COR-L47 (cell line): Measurements from ENCODE around the gene PKNOX2.

Experiments used
- DNase-seq: peaks from one replicate; lab custom pipeline; 2025; lab: John Stamatoyannopoulos, UW

Gene PKNOX2

GRCh38 chr11:125286486-125286885, 121.9 kb downstream of the PKNOX2 start:
- no peak for DNase-seq

DNA sequence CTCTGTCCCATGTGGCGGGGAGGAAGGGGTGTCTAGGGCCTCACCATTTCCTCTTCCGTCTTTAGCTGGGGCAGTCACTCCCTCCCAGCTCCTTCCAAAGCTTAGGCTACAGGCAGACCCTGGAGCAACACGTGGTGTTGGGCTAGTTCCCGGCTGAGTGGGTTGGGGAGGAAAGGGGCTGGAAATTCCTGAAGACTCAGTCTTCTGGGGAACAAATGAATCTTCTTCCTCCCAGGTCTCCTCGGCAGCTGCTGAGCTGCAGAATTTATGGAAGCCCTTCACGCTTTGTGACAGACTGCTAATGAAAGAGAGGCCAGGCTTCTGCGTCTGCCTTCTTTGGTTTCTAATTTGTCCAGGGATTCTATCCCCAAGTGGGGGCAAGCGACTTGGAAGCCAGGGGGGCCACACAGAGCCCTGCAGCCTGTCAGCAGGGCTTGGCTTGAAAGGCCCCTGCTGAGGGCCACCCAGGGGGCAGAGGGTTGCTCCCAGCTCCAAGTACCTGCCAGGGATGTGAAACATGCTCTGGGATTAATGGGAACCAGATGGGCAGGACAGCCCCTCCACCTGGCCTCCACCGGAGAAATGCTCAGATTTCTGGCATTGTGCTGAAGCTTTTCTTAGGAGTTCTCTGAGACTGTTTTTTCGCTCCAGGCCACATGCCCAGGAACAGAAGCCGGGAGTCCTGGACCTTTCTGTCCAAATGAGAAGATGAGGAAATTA, 123.1 kb downstream of the PKNOX2 start:
- DNase-seq: no peak

DNA sequence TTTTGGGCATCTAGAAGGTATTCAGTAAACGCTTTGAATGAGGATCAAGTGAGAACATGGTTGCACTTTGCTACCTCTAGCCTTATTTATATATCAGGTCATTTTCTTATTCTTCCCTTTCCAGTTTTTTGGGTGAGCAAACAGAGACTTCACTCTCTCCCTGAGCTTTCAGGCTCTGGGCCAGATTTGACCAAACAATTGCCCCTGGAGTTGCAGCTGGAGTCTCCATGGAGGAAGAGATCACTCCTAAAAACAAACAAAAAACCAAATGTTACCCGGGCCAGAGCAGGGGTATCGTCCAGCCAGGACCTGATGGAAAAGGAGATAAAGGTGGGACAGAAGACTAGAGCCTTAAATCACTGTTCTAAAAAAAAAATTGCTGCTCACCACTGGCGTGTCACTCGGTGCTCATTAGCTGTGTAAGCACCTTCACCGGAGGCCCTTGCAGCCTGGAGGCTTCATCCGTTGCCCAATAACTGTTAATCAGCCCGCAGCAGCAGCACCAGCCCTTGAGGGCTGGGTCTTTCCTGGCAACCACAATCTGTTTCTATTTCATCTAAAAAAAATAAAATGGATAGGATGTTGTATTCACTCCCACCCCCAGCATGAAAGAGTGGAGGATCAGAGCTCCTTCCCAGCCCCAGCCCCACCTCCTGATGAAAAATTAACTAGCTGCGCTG, 125.0 kb downstream of the PKNOX2 start:
- peak; percentile 22 for DNase-seq

DNA sequence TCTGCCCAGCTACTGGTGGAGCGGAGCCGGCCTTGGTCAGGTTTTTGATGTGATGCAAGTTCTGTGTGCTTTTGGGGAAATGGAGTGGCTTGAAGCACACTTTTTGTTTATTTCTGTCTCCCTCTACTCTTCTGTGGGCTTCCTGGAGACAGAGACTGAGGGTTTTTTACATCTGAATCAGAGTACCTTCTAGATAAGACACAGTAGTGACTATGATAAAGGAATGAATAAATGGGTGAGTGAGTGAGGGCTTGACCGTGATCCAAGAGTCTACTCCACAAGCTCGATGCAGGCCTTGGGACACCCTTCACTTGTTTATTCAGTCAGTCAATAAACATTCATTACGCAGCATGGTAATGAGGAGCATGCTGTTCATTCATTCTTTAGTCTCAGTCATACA, 125.7 kb downstream of the PKNOX2 start:
- DNase-seq: no peak

DNA sequence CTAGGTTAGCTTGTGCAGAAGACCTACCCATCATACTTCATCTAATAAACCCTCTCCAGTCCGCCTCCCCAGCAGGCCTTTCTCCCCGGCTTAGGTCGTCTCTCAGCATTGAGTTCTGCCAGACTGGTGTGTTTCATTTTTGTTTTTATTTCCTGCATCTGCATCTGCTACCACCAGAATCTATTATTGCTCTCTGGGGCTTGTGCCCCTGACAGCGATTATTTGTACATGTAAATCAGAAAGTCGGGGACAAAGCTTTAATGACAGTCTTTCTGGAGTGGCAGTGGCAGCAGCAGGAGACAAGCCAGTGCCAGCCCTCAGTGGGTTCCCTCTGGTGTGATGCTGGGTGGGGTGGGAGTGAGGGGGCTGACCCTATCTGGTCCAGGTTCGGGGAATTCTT, 127.5 kb downstream of the PKNOX2 start:
- peak; percentile 34 for DNase-seq

GRCh38 chr11:125293596-125293995, 129.0 kb downstream of the PKNOX2 start:
- no peak for DNase-seq

- DNase-seq: no peak
Measured at GRCh38 chr11:125295931-125296330, 131.4 kb downstream of the PKNOX2 start.

DNA sequence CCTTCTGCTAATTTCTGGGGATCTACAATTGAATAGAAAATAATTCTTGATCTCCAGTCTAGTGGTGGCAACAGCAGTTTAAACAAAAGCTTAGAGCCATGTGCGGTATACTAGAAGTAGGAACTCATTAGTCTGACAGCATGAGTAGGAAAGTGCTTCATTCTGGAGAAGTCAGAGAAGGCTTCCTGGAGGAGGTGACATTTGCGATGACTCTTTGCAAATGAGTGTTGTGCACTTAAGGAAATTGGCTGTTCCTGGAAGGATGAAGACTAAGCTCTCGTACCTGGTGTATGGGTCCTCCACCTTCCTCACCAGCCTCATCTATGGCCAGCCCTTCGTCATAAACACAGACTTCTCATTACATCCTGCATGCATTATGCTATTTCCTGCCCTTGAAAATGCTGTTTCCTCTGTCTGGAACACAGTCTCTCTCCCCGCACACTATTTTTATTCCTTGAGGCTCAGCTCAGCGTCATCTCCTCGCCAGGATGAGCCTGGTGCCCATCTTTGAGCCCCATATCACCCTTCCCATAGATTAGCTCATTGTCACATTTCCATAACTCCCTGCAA, 132.9 kb downstream of the PKNOX2 start:
- DNase-seq: no peak

DNA sequence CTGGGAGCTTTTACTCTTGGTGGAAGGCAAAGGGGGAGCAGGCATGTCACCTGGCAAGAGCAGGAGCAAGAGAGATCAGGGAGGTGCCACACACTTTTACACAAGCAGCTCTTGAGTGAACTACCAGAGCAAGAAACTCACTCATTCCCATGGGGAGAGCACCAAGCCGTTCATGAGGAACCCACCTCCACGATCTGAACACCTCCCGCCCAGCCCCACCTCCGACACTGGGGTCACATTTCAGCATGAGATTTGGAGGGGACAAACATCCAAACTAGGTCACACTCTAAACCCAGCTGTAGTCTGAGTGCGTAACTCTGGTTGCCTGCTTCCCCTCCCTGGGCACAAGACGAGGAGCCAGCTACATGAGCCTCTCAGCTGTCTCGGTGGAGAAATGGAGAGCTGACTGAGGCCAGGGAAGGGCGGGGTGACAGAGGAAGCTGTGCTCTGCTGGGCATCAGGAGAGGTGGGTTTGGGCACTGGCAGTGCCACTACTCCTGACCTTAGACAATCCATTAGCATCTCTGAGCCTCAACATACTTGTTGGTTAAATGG, 134.6 kb downstream of the PKNOX2 start:
- DNase-seq: no peak

DNA sequence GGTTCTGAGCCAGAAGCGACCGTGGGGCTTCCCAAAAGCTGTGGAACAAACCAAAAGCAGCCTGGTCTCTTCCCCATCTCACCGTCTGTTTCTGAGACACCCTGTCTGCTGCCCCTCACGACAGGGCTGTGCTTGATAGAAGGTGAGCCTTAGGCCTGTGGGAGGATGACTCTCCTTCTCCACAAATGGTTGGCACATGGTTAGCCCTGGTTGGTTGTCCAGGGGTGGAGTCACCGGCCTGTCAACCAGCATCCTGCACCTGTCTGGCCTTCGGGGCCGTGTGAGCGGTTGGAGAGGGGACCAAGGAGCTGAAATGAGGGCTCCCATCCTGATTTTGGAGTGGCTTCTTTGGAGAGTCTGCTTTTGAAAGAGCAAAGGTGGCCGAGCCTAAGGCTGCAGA, 135.3 kb downstream of the PKNOX2 start:
- no peak for DNase-seq

- no peak for DNase-seq
Measured at GRCh38 chr11:125300791-125301218, 136.3 kb downstream of the PKNOX2 start.

DNA sequence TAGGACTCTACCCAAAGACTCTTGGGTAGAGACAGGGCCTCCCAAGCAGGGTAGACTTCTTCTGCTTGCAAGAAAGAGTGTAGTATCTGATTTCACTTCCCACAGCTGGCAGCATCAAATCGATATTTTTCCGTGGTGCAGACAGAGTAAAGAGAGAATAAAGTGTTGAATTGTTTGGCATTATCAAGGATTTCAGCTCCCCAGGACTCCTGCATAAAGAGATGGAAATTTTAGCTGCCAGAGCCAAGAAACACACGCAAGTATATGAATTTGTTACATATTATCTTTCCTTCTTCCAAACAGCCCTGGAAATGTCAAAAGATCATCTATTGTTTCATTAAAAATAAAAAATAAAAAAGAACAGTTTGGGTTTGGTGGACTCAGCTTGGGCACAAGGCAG, 136.8 kb downstream of the PKNOX2 start:
- DNase-seq: no peak

GRCh38 chr11:125303186-125303585, 138.6 kb downstream of the PKNOX2 start:
- DNase-seq: no peak

DNA sequence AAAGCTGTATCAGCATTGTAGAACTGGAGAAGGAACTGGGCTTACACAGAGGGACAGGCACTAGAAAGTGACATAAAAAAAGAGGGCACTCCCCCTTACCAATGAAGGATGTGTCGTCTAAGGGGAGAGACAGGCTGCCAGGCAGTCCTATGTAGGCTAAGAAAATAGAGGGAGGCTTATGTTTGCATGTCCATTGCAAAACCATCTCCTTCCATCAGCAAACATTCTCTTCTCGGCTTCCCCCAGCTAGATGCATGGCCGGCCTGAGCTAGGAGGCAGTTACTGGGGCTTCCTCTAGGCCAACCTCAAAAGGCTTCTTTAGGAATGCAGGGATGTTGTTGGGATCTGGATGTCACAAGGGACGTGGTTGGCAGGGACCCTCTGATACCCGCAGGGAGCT, 139.1 kb downstream of the PKNOX2 start:
- no peak for DNase-seq

DNA sequence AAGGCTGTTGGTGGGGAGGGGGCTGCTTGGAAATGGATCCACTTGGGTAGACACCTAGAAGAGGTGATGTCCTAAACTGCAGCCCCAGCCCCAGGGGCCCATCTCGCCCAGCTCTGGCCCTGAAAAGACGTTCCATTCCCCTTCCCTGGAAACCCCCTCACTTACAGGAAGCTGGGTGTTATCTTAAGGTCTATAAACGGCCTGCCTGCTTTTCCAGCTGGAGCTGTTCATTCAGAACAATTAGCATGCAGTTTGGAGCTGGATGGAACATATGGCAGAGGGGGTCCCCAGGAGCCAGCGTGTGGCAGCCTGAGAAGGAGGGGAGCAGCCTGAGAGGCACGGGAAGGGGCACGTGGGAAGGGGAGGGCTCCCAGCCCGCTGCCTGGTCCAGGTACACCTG, 139.6 kb downstream of the PKNOX2 start:
- DNase-seq: no peak

DNA sequence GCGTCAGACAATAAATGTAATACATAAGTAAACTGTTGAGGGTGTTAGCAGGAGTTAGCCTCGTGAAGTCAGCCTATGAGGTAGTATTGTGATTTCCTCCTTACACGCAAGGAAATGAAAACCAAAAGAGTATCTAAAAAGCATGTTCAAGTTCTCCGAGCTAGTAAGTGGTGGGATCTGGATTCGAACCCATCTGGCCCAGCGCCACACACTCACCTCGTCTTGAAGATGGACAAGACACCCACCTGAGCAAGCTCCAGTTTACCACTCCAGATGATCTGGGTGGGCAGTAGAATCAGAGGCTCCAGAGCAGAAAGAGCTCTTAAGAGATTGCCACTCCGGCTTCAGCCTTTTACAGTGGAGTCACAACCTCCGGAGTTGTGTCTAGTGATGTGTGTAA, 140.3 kb downstream of the PKNOX2 start:
- no peak for DNase-seq

DNA sequence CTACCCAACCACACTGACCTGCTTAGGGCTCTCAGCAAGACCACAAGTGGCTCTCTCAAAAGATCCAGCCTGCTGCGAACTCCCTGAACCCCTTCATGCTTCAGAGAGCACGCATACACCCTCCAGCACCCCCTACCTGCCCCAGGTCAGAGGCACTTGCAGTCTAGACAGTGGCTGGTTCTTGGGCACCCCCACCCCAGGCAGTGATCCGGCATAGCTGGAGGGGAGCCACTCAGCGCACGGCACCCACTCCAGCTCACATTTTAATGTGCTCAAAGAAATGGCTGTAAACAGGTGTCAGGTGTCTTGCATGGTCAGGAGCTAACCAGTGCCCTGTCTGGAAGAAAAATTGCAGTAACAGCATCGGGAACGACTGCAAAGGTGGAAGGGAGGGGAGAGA, 140.8 kb downstream of the PKNOX2 start:
- DNase-seq: no peak

DNA sequence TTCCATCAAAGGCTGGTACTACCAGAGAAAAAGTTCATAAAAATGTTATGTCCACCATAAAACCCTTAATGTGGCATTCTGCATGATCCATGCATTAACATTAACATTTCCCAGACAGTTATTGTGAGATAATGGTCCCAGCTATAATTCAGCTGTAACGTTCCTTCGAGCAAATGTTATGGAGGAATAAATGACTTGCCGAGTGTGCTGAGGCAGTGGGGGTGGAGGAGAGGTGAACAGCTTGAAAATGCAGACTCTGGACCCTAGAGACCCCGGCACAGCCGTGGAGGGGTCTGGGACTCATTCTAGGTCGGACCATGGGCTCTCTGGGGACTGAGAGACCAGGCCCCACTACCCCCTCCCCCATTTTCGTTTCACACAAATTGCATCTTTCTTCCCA, 141.9 kb downstream of the PKNOX2 start:
- DNase-seq: no peak

- no peak for DNase-seq
Measured at GRCh38 chr11:125308246-125308645, 143.7 kb downstream of the PKNOX2 start.

DNA sequence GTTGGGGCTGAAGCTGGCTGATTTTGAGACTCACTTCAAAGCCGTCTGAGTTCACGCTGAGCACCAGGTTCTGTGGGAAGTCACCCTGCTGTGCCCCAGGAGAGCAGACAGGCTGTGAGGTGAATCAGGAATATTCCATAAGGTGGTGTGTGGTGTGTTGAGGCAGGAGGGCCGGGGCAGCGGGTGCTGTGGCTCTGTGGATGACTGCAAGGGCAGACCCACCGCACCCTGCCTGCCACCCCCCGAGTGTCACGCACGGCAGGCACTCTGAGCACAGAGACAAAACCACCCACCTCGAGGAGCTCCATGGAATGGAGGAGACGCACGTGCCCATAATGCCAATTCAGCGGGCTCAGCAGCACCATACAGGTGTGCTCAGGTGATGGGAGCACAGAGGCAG, 147.8 kb downstream of the PKNOX2 start:
- no peak for DNase-seq

DNA sequence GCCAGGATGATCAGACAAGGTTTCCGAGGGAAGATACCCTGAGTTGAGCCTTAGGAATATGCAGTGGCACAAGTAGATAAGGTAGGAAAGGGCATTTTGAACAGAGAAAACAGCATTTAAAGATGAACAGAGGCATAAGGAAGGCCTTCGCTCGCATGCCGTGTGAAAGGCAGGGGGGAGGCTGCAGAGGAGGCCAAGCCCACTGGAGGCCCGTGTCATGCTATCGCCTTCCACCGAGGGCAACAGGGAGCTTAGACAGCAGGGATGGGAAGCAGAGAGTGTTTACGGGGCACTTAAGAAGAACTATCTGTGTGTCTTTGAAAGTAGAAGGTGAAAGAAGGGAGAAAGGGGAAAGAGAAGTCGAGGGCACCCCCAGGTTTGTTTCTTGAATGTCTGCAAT, 148.3 kb downstream of the PKNOX2 start:
- no peak for DNase-seq

DNA sequence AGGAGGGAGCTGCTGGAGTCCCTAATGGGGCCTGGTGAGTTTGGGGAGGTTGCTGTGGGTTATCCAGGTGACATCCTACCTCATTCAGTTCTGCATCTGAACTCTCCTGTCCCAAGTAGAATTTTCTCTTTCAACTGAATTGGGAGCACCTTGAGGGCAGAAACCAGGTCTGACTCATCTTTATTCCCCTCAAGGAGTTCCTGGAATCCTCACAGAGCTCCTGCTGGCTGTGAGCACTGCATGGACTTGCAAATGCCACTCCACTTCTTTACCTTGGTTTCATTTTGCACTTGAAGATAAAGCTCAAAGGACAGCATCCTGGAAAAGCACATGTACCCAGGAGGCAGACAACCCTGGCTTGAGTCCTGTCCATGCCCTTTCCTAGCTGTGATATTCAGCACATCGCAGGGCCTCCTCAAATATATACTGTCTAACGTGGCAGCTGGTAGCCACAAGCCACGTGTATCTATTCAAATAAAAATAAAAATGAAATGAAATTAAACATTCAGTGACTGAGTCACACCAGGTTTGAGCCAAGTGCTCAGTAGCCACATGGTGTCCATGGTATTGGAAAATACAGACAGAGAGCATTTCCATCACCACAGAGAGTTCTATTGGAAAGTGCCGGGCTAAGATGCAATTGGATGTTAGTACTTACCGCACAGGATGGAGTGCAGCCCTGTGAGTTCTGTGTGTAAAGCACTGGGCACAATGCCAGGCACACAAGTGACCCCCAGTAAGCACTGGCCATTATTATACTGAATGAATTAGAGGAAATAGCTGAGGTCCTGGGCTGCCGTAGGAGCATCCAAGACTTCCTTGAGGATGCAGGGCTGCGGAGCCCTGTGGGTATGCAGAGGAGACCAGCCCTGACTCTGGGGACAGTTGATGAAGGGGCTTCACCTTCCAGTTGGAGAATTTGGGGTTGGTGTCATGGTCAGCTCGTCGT, 149.0 kb downstream of the PKNOX2 start:
- DNase-seq: no peak
